GM23338 (cell line): ENCODE results near the gene AP2A2. TPM values are rescaled to one million over a fixed set of nuclear protein-coding genes. Genes with fewer than 3 reads are reported as not detected.
A peak's percentile ranks its signal among the peaks of the same experiment; 100 is the strongest.

Experiments
- ATAC-seq: fragments of 200-7000 bp; cut with Tn5 transposase; 3 replicates; pipeline ENCODE4 v1.9.1; 2020
- DNase-seq: peaks from one replicate; pipeline ENCODE4 v3.0.0-alpha.2; 2015; ENCODE audit warnings: low spot score
- H2AFZ ChIP-seq: fragments of 200-600 bp; sonication (generic); 2 replicates; pipeline ENCODE4 v1.8.0; 2016; ENCODE audit warnings: antibody characterized with exemption, mild to moderate bottlenecking, moderate library complexity
- H3F3A ChIP-seq: fragments of 200-600 bp; sonication (generic); replicated peaks from 2 replicates; pipeline ENCODE4 v1.8.0; 2017; ENCODE audit warnings: antibody characterized with exemption, mixed run types, low read depth
- H3K27ac ChIP-seq: fragments of 200-600 bp; sonication (generic); 2 replicates; pipeline ENCODE4 v1.6.1; 2016; ENCODE audit warnings: low read depth
- H3K27me3 ChIP-seq: fragments of 200-600 bp; sonication (generic); 2 replicates; pipeline ENCODE4 v1.8.0; 2016; ENCODE audit warnings: mild to moderate bottlenecking, mixed run types, moderate library complexity; ENCODE audit not compliant: insufficient read depth
- H3K36me3 ChIP-seq: fragments of 200-600 bp; sonication (generic); 2 replicates; pipeline ENCODE4 v1.8.0; 2016; ENCODE audit warnings: mild to moderate bottlenecking; ENCODE audit not compliant: insufficient read depth
- H3K4me1 ChIP-seq: fragments of 200-600 bp; sonication (generic); 2 replicates; pipeline ENCODE4 v1.8.0; 2016; ENCODE audit warnings: mild to moderate bottlenecking, moderate library complexity; ENCODE audit not compliant: insufficient read depth
- H3K4me2 ChIP-seq: fragments of 200-600 bp; sonication (generic); 2 replicates; pipeline ENCODE4 v1.7.1; 2017; ENCODE audit warnings: mixed run types
- H3K4me3 ChIP-seq: fragments of 200-600 bp; sonication (generic); 2 replicates; pipeline ENCODE4 v1.6.1; 2016; ENCODE audit warnings: mixed run types
- H3K79me2 ChIP-seq: fragments of 200-600 bp; sonication (generic); replicated peaks from 2 replicates; pipeline ENCODE4 v1.8.0; 2017; ENCODE audit warnings: mild to moderate bottlenecking; ENCODE audit not compliant: insufficient read depth
- H3K9me2 ChIP-seq: fragments of 200-600 bp; sonication (generic); 2 replicates; pipeline ENCODE4 v1.8.0; 2017; ENCODE audit not compliant: insufficient read depth
- H4K20me1 ChIP-seq: fragments of 200-600 bp; sonication (generic); replicated peaks from 2 replicates; pipeline ENCODE4 v1.8.0; 2017; ENCODE audit warnings: mild to moderate bottlenecking; ENCODE audit not compliant: insufficient read depth
- H3K27ac Mint-ChIP-seq: 2 replicates; pipeline ENCODE4 v1.8.0; 2020; ENCODE audit warnings: inconsistent platforms, mild to moderate bottlenecking, moderate library complexity, mixed read lengths
- H3K27me3 Mint-ChIP-seq: 3 replicates; pipeline ENCODE4 v1.8.0; 2022; ENCODE audit warnings: low read depth, mild to moderate bottlenecking, moderate library complexity, mixed read lengths, inconsistent platforms; ENCODE audit not compliant: insufficient read depth, poor library complexity
- H3K36me3 Mint-ChIP-seq: 3 replicates; pipeline ENCODE4 v1.8.0; 2021; ENCODE audit warnings: low read depth, mild to moderate bottlenecking, inconsistent platforms, moderate library complexity, mixed read lengths
- H3K4me1 Mint-ChIP-seq: 3 replicates; pipeline ENCODE4 v1.8.0; 2020; ENCODE audit warnings: mild to moderate bottlenecking, inconsistent platforms, mixed read lengths
- H3K4me3 Mint-ChIP-seq: 3 replicates; pipeline ENCODE4 v1.8.0; 2021; ENCODE audit warnings: moderate library complexity, mild to moderate bottlenecking, inconsistent platforms, mixed read lengths
- H3K9me3 Mint-ChIP-seq: 3 replicates; pipeline ENCODE4 v1.8.0; 2020; ENCODE audit warnings: moderate library complexity, mild to moderate bottlenecking, inconsistent platforms, mixed read lengths
- CREB1 ChIP-seq: fragments of 250-450 bp; sonication (Bioruptor Pico); IDR thresholded peaks from 2 replicates; pipeline ENCODE4 v1.5.0; 2020; ENCODE audit warnings: low read depth, mild to moderate bottlenecking, moderate library complexity
- CTCF ChIP-seq, 2 experiments: fragments of 200-600 bp in 1 of 2; sonication (generic) in 1 of 2; conservative IDR thresholded peaks; 2 replicates each; pipeline versions ENCODE4 v1.5.1 to v1.6.1; 2016 to 2017; ENCODE audit warnings: antibody characterized with exemption in 2 of 2, low read depth in 2 of 2, mild to moderate bottlenecking in 2 of 2, moderate library complexity in 1 of 2
- EZH2 ChIP-seq: fragments of 200-600 bp; sonication (generic); IDR thresholded peaks from one replicate; pipeline ENCODE4 v1.8.0; 2017; ENCODE audit warnings: antibody characterized with exemption, mild to moderate bottlenecking, low read depth; ENCODE audit not compliant: unreplicated experiment
- EZH2phosphoT487 ChIP-seq: fragments of 200-600 bp; sonication (generic); IDR thresholded peaks from one replicate; pipeline ENCODE4 v1.8.1; 2018; ENCODE audit warnings: antibody characterized with exemption; ENCODE audit not compliant: unreplicated experiment
- JUNB ChIP-seq: IDR thresholded peaks from one replicate; pipeline ENCODE4 v1.6.1; 2016; ENCODE audit warnings: antibody characterized with exemption; ENCODE audit not compliant: unreplicated experiment
- NANOG ChIP-seq: IDR thresholded peaks from 2 replicates; pipeline ENCODE4 v1.6.1; 2016; ENCODE audit warnings: antibody characterized with exemption, borderline replicate concordance
- POLR2AphosphoS5 ChIP-seq: IDR thresholded peaks from 2 replicates; pipeline ENCODE4 v1.6.1; 2016; ENCODE audit warnings: antibody characterized with exemption, low read depth
- REST ChIP-seq: IDR thresholded peaks from one replicate; pipeline ENCODE4 v1.6.1; 2018; ENCODE audit warnings: antibody characterized with exemption; ENCODE audit not compliant: unreplicated experiment
- STAT1 ChIP-seq: IDR thresholded peaks from one replicate; pipeline ENCODE4 v1.6.1; 2016; ENCODE audit warnings: antibody characterized with exemption; ENCODE audit not compliant: unreplicated experiment
- ZNF114 ChIP-seq: fragments of 250-450 bp; sonication (Bioruptor Pico); IDR thresholded peaks from 2 replicates; pipeline ENCODE4 v1.5.0; 2020; ENCODE audit warnings: mild to moderate bottlenecking, moderate library complexity
- ZNF331 ChIP-seq: fragments of 250-450 bp; sonication (Bioruptor Pico); IDR thresholded peaks from 2 replicates; pipeline ENCODE4 v1.5.0; 2020; ENCODE audit warnings: low read depth, mild to moderate bottlenecking, moderate library complexity
- ZNF462 ChIP-seq: fragments of 250-450 bp; sonication (Bioruptor Pico); IDR thresholded peaks from 2 replicates; pipeline ENCODE4 v1.5.0; 2020; ENCODE audit warnings: mild to moderate bottlenecking, moderate library complexity
- polyA plus RNA-seq: library from polyadenylated mRNA; unstranded; fragments of >200 nt; fragmentation: Nextera tagmentation; extraction: Ambion mirVana; gene quantifications from 2 replicates; pipeline ENCODE4 v1.2.1, GENCODE V29; 2016
- total RNA-seq: library from RNA; depleted of rRNA; stranded (reverse); fragments of >200 nt; shearing (Covaris generic); gene quantifications from 2 replicates; pipeline ENCODE4 v1.2.3, GENCODE V29; 2014
- TF ChIP-seq, protein P1 (sequence below): IDR thresholded peaks from 2 replicates; pipeline ENCODE4 v1.6.1; 2016; ENCODE audit warnings: antibody characterized with exemption

The AP2A2 gene
- total and polyA plus RNA-seq, 2 experiments from 2014 or later: 23.7 to 47.5 TPM

DNA sequence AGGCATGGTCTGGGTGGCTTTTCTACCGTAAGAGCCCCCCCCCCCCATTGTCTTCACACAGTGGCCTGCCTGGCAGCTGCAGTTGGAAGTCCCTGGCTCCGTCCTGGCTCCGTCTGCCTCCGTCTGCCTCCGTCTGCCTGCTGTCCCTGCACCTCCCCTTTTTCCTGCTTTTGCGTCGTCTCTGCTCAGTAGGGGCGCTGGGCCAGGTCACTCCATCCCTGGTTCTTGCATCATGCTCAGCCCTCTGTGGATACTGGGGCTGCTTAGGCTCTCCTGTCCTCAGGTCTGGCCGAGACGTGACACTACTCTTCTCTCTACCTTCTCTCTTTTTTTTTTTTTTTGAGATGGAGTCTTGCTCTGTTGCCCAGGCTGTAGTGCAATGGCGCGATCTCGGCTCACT lies 27.8 kb downstream of the AP2A2 start:
- Histone ChIP-seq H2AFZ (no peak overlapping the region), H3K4me2 (no peak overlapping the region), H3K9me2 (no peaks in the 10 kb centered on the region), H3K4me3 (no peak overlapping the region), H3F3A (0 out of 2 replicates have a peak, but pooled peaks cover 4% of the 10 kb centered on the region), H3K27me3 (no peaks in the 10 kb centered on the region), H3K4me1 (peaks cover 25% of the 10 kb centered on the region), H4K20me1 (peaks cover 12% of the 10 kb centered on the region), H3K79me2 (peaks cover 95% of the 10 kb centered on the region), H3K36me3 (peaks cover 3% of the 10 kb centered on the region; the same call in 1 of the 2 replicates), H3K27ac (0 out of 2 replicates have a peak overlapping the region, but pooled peaks have one; percentile 81)
- H3K4me3 Mint-ChIP-seq: no peak overlapping the region
- H3K36me3 Mint-ChIP-seq: peaks cover 26% of the 10 kb centered on the region; the same call in 2 of the 3 replicates
- ATAC-seq (no peak; the same call in 2 of the 3 replicates), DNase-seq (no peak)
- H3K9me3 Mint-ChIP-seq: peaks cover 3% of the 10 kb centered on the region; the same call in 2 of the 3 replicates
- H3K27ac Mint-ChIP-seq: peak overlapping the region; percentile 58; the same call in 1 of the 2 replicates
- peaks cover 9% of the 10 kb centered on the region for H3K27me3 Mint-ChIP-seq
- peaks cover 41% of the 10 kb centered on the region for H3K4me1 Mint-ChIP-seq
- TF ChIP-seq NANOG: no peak
- TF ChIP-seq REST: no peak
- TF ChIP-seq STAT1: no peak
- no peak for TF ChIP-seq CTCF (conservative IDR thresholded peaks at IDR 0.05; ENCODE audit: low read depth in 2 of 2)
- TF ChIP-seq JUNB: no peak
- TF ChIP-seq ZNF331 (CRISPR knock-in tag): no peak
- TF ChIP-seq CREB1: no peak
- TF ChIP-seq POLR2AphosphoS5: no peak
- no peak for TF ChIP-seq ZNF462 (CRISPR knock-in tag)
- TF ChIP-seq EZH2phosphoT487: no peak
- TF ChIP-seq ZNF114: no peak
- TF ChIP-seq EZH2: no peak
- TF ChIP-seq, protein P1, sequence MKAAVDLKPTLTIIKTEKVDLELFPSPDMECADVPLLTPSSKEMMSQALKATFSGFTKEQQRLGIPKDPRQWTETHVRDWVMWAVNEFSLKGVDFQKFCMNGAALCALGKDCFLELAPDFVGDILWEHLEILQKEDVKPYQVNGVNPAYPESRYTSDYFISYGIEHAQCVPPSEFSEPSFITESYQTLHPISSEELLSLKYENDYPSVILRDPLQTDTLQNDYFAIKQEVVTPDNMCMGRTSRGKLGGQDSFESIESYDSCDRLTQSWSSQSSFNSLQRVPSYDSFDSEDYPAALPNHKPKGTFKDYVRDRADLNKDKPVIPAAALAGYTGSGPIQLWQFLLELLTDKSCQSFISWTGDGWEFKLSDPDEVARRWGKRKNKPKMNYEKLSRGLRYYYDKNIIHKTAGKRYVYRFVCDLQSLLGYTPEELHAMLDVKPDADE: no peak
